A549 (cell line): ENCODE results near the gene NT5E. TPM values are rescaled to one million over a fixed set of nuclear protein-coding genes. Genes with fewer than 3 reads are reported as not detected.

Experiments
- ATAC-seq, 2 experiments: fragments of 200-7000 bp in 1 of 2; fragments of >200 bp in 1 of 2; cut with Nextera tagmentation in 1 of 2; cut with Tn5 transposase in 1 of 2; 3 replicates each; pipeline versions ENCODE4 v1.8.0 to v1.9.1; 2018 to 2020; ENCODE audit warnings: mild to moderate bottlenecking in 1 of 2, moderate library complexity in 1 of 2
- CTCF ChIA-PET: fragments of 300-600 bp; sonication (Branson Sonifier 250); formaldehyde crosslinking; extraction: SDS; loops from one replicate; lab custom pipeline; 2021; ENCODE audit warnings: antibody characterized with exemption, inconsistent platforms; lab: Yijun Ruan, JAX
- POLR2A ChIA-PET: fragments of 350-600 bp; formaldehyde crosslinking; extraction: SDS; loops from one replicate; lab custom pipeline; 2021; ENCODE audit warnings: antibody characterized with exemption, inconsistent platforms; lab: Yijun Ruan, JAX
- DNase-seq, 2 experiments: peaks; one replicate each; pipeline versions ENCODE4 v3.0.0 to v3.0.0-alpha.2; 2011 to 2016; ENCODE audit warnings: low read depth in 1 of 2, low spot score in 1 of 2
- FAIRE-seq: peaks from 2 replicates; lab custom pipeline; 2011; peaks lifted over from hg19 to GRCh38; lab: Jason Lieb, UNC
- H3K27ac ChIP-seq, 2 experiments: fragments of >200 bp; sonication (Bioruptor Twin); formaldehyde crosslinking; 3 replicates each; pipeline ENCODE4 v1.5.1; 2016 to 2017
- H3K4me1 ChIP-seq: fragments of >200 bp; sonication (Bioruptor Twin); formaldehyde crosslinking; 3 replicates; pipeline ENCODE4 v1.6.1; 2016
- H3K4me2 ChIP-seq: fragments of >200 bp; sonication (Bioruptor Twin); formaldehyde crosslinking; 3 replicates; pipeline ENCODE4 v1.6.1; 2016
- H3K4me3 ChIP-seq: fragments of >200 bp; sonication (Bioruptor Twin); formaldehyde crosslinking; 3 replicates; pipeline ENCODE4 v1.5.1; 2016
- H3K9me3 ChIP-seq: fragments of >200 bp; sonication (Bioruptor Twin); formaldehyde crosslinking; 3 replicates; pipeline ENCODE4 v1.6.1; 2016
- CBX8 ChIP-seq: fragments of 200-600 bp; sonication (generic); IDR thresholded peaks from 2 replicates; pipeline ENCODE4 v1.6.1; 2016
- CEBPB ChIP-seq, 2 experiments: fragments of >200 bp in 1 of 2; sonication (Bioruptor Twin) in 1 of 2; formaldehyde crosslinking in 1 of 2; IDR thresholded peaks; 2 replicates each; pipeline ENCODE4 v1.6.1; 2012 to 2016
- CHD4 ChIP-seq: fragments of 200-600 bp; sonication (generic); IDR thresholded peaks from 2 replicates; pipeline ENCODE4 v1.6.1; 2016; ENCODE audit warnings: antibody characterized with exemption, mild to moderate bottlenecking, borderline replicate concordance
- CTCF ChIP-seq: fragments of >200 bp; sonication (Bioruptor Twin); formaldehyde crosslinking; IDR thresholded peaks from 3 replicates; pipeline ENCODE4 v1.5.1; 2016
- EHF ChIP-seq: fragments of 250-450 bp; sonication (Bioruptor Pico); IDR thresholded peaks from 2 replicates; pipeline ENCODE4 v1.5.0; 2020; ENCODE audit warnings: mild to moderate bottlenecking
- EP300 ChIP-seq, 2 experiments: fragments of >200 bp; sonication (Bioruptor Twin); formaldehyde crosslinking; IDR thresholded peaks; 2 replicates in 1 of 2; 3 replicates in 1 of 2; pipeline ENCODE4 v1.6.1; 2016 to 2017
- HDAC2 ChIP-seq: fragments of 200-600 bp; sonication (generic); IDR thresholded peaks from 2 replicates; pipeline ENCODE4 v1.6.1; 2016
- HEYL ChIP-seq: fragments of 250-450 bp; sonication (Bioruptor Pico); IDR thresholded peaks from 2 replicates; pipeline ENCODE4 v1.8.0; 2021; ENCODE audit warnings: mild to moderate bottlenecking, moderate library complexity
- HMGXB4 ChIP-seq: fragments of 250-450 bp; sonication (Bioruptor Pico); IDR thresholded peaks from 2 replicates; pipeline ENCODE4 v1.5.0; 2021; ENCODE audit warnings: mild to moderate bottlenecking, moderate library complexity, borderline replicate concordance
- JUN ChIP-seq, 2 experiments: fragments of >200 bp; sonication (Bioruptor Twin); formaldehyde crosslinking; IDR thresholded peaks; 2 replicates in 1 of 2; 3 replicates in 1 of 2; pipeline ENCODE4 v1.6.1; 2016 to 2017
- KDM1A ChIP-seq: fragments of 200-600 bp; sonication (generic); IDR thresholded peaks from 2 replicates; pipeline ENCODE4 v1.6.1; 2016; ENCODE audit warnings: low read depth, mild to moderate bottlenecking
- NFE2L2 ChIP-seq: fragments of 150-350 bp; conservative IDR thresholded peaks from 2 replicates; pipeline ENCODE4 v1.6.1; 2014; ENCODE audit warnings: low read length
- RARB ChIP-seq: fragments of 250-450 bp; sonication (Bioruptor Pico); IDR thresholded peaks from 2 replicates; pipeline ENCODE4 v1.8.0; 2021; ENCODE audit warnings: mild to moderate bottlenecking, moderate library complexity
- RCOR1 ChIP-seq: fragments of 150-350 bp; IDR thresholded peaks from 2 replicates; pipeline ENCODE4 v1.6.1; 2014; ENCODE audit warnings: antibody characterized with exemption, low read length, low read depth
- RNF2 ChIP-seq: fragments of 200-600 bp; sonication (generic); IDR thresholded peaks from 2 replicates; pipeline ENCODE4 v1.6.1; 2016; ENCODE audit warnings: low read depth, mild to moderate bottlenecking, antibody characterized with exemption, moderate library complexity, borderline replicate concordance
- SREBF2 ChIP-seq: fragments of 450-650 bp; IDR thresholded peaks from 2 replicates; pipeline ENCODE4 v1.6.1; 2014; ENCODE audit warnings: mild to moderate bottlenecking, moderate library complexity
- TFCP2L1 ChIP-seq: fragments of 250-450 bp; sonication (Bioruptor Pico); IDR thresholded peaks from 2 replicates; pipeline ENCODE4 v1.5.0; 2021; ENCODE audit warnings: mild to moderate bottlenecking
- TP53 ChIP-seq: fragments of 250-450 bp; sonication (Bioruptor Pico); IDR thresholded peaks from 2 replicates; pipeline ENCODE4 v1.5.0; 2021; ENCODE audit warnings: mild to moderate bottlenecking, moderate library complexity
- ZNF302 ChIP-seq: fragments of 250-450 bp; sonication (Bioruptor Pico); IDR thresholded peaks from 2 replicates; pipeline ENCODE4 v1.9.0; 2021; ENCODE audit warnings: inconsistent platforms, mild to moderate bottlenecking, moderate library complexity
- ZSCAN20 ChIP-seq: fragments of 250-450 bp; sonication (Bioruptor Pico); IDR thresholded peaks from 2 replicates; pipeline ENCODE4 v1.8.0; 2022; ENCODE audit warnings: mild to moderate bottlenecking, moderate library complexity
- WGBS: methylation state at CpG from one replicate; pipeline ENCODE4 v1.1.6; 2017; ENCODE audit errors: missing lambda C conversion rate; 5-methylcytosine and 5-hydroxymethylcytosine counted together
- polyA plus RNA-seq, 4 experiments: library from polyadenylated mRNA; depleted of rRNA in 3 of 4; stranded (reverse); fragments of >200 nt; fragmentation: RNase III in 1 of 4; extraction: RNeasy Plus Mini Kit Qiagen cat#74134 plus additional on column Dnase treatment in 1 of 4; gene quantifications; 2 replicates in 3 of 4; 3 replicates in 1 of 4; pipeline ENCODE4 v1.2.3, GENCODE V29; 2011 to 2017

Gene NT5E
- polyA plus RNA-seq, 2 of the 4 experiments (the other 2 are of a cell fraction), result 18.9 to 54.8 TPM

- Histone ChIP-seq H3K4me1 (peaks cover 6% of the 10 kb centered on the region; the same call in 1 of the 3 replicates), H3K4me2 (no peak overlapping the region), H3K9me3 (no peaks in the 10 kb centered on the region), H3K4me3 (no peak overlapping the region), H3K27ac (no peak overlapping the region)
- DNase-seq (no peak), ATAC-seq (no peak), FAIRE-seq (no peak)
- CTCF ChIA-PET, result interaction anchor here (1.2 to 11.1 kb wide), 4 partner anchors 20 to 127 kb away, joined by 3 to 161 read pairs (median 6); partner anchors contain the start of gene NT5E
- WGBS, result 58% methylated on average over 1 of the region's 1 CpG
- no peak for TF ChIP-seq ZSCAN20 (CRISPR knock-in tag)
- no peak for TF ChIP-seq RNF2
- no peak for TF ChIP-seq KDM1A
- no peak for TF ChIP-seq RARB (CRISPR knock-in tag)
- TF ChIP-seq JUN (IDR thresholded peaks at IDR 0.05), result no peak
- no peak for TF ChIP-seq EP300 (IDR thresholded peaks at IDR 0.05)
- TF ChIP-seq CBX8, result no peak
- POLR2A ChIA-PET, result no interaction called here
Measured at GRCh38 chr6:85479208-85479607, 29.3 kb downstream of the NT5E start.

- Histone ChIP-seq H3K9me3 (no peaks in the 10 kb centered on the region), H3K4me3 (no peak overlapping the region), H3K27ac (peak overlapping the region in 1 of 2 experiments; percentile 33; a peak in 3 of 6 replicates), H3K4me2 (no peak overlapping the region), H3K4me1 (peaks cover 6% of the 10 kb centered on the region; the same call in 1 of the 3 replicates)
- ATAC-seq, result peak; percentile 42 to 58; a peak in 5 of 6 replicates
- CTCF ChIA-PET, result interaction anchor here (0.6 to 11.1 kb wide), 37 partner anchors 9 to 219 kb away, joined by 3 to 161 read pairs (median 5); partner anchors contain the start of gene NT5E
- FAIRE-seq, result no peak
- POLR2A ChIA-PET, result interaction anchor here (1.2 kb wide), 2 partner anchors 33 to 78 kb away, joined by 3 to 5 read pairs; partner anchors contain the start of gene NT5E
- 92% methylated on average over 8 of the region's 8 CpGs for WGBS
- TF ChIP-seq TP53 (CRISPR knock-in tag) (no peak), HEYL (no peak), EHF (CRISPR knock-in tag) (no peak), CEBPB (IDR thresholded peaks at IDR 0.05) (no peak), CTCF (no peak), HDAC2 (no peak), RCOR1 (no peak), NFE2L2 (no peak), RNF2 (no peak), ZNF302 (no peak), HMGXB4 (CRISPR knock-in tag) (no peak), SREBF2 (no peak), CHD4 (no peak), RARB (CRISPR knock-in tag) (no peak), ZSCAN20 (CRISPR knock-in tag) (no peak), TFCP2L1 (CRISPR knock-in tag) (no peak)
- no peak for DNase-seq
Measured at GRCh38 chr6:85482206-85482904, 32.5 kb downstream of the NT5E start.
